Stimulated activated CD8-positive, alpha-beta memory T cell treated with anti-CD3 and anti-CD28 coated beads, Interleukin-4, amount 100 ng/mL, for 1 hour (primary cell): ENCODE measurements around the gene S1PR5.

Experiments used
- DNase-seq, 2 donors: peaks; one replicate each; pipeline ENCODE4 v3.0.0-alpha.2; 2020; ENCODE audit warnings: low read depth in 2 of 2, low spot score in 1 of 2

The S1PR5 gene

DNA sequence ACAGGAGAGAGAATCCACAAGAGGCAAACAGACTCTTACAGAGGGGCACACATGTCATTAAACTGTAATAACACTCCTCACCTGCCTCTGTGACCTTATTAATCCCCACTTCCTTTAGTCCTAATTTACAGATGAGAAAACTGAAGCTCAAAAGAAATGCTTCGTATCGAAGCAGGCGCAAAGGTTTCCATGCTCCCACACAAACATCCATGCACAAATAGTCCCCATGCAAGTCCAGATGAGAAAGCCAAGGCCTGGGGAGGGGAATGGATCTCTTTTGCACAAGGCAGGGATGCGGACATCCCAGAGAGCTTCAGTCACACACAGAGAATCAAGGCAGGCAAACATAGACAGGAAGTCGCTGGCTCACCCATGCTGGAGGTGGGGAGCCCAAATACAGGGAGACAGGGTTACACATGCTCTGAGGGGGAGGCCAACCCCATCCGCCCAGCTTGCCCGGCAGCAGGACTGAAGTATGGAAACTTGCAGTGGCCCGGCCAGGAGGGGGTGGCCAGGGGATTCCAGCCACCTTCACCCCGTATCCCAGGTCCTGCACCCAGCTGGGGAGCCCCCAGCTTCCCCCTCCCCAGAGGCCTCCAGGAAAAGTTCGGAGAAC is 468 bp downstream of the S1PR5 start:
- DNase-seq = no peak

DNA sequence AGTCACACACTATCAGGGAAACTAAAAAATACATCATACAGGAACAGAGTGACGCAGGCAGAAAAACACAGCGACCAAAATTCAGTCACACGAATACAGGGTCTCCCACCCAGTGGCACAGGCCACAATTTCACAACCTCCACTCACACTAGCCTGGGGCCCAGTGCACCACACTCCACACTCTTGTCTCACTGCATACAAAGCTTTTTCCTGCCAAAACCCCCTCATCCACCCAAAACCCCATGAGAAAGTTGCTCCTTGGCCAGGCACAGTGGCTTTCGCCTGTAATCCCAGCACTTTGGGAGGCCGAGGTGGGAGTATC is 1.2 kb downstream of the S1PR5 start:
- no peak for DNase-seq

DNA sequence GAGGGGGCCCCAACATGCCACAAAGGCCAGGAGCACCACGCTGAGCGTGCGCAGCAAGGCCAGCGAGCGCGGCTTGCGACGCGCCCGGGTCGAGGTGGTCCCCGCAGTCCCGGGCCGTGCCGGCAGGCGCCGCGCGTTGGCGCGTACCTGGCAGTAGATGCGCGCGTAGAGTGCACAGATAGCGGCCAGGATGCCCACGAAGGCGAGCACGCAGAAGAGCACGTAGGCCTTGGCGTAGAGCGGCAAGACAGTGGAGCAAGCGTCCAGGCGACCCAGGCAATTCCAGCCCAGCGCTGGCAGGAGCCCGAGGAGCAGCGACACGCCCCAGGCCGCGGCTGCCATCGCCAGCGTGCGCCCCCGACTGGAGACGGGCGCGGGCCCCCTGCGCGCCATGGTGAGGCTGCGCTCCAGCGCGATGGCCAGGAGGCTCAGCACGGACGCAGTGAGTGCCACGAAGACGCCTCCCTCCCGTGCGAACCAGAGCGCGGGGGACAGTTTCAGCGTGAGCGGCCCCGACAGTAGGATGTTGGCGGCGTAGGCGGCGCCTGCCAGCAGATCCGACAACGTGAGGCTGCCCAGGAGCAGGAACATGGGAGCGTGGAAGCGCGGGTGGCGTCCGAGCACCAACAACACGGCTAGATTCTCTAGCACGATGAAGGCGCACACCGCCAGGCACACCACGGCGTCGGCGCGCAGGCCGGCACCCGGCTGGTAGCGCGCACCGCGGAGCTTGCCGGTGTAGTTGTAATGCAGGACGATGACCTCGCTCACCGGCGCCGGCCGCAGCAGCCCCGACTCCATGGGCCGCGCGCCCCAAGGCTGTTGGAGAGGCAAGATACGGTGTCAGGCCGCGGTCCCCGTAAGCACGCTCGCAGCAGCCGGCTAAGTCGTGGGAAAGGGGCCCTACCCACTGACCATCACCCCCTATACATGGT is 2.8 kb downstream of the S1PR5 start:
- DNase-seq = no peak

DNA sequence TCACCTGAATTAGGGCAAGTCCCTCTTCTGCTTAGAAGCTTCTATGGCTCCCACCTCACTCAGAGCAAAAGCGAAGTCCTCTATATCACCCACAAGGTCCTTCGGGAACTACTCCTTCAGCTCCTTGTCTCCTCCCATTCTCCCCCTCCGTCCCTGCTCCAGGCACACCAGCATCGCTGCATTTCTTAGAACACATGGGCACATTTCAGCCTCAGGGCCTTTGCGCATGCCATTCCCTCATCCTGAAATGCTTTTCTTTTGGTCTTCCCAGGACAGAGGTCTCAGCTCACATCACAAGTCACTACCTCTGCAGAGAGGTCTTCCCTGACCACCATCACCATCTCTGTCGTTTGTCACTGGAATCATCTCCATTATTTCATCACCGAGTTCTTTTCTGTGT is 4.0 kb downstream of the S1PR5 start:
- no peak for DNase-seq

DNA sequence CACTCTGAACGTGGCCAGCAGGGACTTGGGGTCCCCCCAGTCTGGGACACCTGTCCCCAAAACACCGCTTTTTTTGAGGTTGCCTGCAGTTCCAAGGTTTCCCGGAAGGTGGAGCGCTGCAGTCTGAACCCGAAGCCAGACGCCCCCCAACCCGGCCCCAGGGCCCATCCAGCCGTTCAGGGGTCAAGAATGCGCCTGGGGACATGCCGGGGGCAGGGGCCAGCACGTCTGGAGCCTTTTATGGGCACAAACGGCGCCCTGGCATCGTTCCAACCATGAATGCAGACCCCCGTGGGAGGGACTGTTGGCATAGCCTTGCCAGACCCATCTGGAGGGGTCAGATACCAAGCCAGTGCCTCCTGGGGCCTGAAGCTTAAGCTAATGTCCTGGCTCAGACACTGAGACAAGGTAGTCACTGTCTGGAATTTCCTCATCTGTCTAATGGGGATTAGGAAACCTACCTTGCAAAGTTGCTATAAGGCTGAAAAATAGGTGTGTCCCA is 6.9 kb downstream of the S1PR5 start:
- no peak for DNase-seq

DNA sequence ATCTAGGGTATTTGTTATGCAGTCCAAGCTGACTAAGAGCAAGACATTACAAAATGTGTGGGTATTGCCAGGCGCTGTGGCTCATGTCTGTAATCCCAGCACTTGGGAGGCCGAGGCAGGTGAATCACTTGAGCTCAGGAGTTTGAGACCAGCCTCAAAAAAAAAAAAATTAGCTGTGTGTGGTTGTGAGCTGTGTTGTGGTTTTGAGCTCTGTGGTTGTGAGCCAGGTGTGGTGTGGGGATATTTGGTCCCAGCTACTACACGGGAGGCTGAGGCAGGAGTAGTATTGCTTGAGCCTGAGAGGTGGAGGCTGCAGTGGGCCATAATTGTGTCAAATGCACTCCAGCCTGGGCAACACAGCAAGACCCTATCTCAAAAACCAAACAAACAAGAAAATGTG is 8.5 kb downstream of the S1PR5 start:
- no peak for DNase-seq

DNA sequence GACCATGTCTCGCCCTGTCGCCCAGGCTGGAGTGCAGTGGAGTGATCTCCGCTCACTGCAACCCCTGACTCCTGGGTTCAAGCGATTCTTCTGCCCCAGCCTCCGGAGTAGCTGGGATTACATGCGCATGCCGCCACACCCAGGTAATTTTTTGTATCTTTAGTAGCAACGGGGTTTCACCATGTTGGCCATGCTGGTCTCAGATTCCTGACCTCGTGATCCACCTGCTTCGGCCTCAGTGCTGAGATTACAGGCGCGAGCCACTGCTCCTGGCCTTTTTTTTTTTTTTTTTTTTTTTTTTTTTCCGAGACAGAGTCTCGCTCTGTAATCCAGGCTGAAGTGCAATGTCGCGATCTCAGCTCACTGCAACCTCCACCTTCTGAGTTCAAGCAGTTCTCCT is 9.2 kb downstream of the S1PR5 start:
- DNase-seq = no peak

DNA sequence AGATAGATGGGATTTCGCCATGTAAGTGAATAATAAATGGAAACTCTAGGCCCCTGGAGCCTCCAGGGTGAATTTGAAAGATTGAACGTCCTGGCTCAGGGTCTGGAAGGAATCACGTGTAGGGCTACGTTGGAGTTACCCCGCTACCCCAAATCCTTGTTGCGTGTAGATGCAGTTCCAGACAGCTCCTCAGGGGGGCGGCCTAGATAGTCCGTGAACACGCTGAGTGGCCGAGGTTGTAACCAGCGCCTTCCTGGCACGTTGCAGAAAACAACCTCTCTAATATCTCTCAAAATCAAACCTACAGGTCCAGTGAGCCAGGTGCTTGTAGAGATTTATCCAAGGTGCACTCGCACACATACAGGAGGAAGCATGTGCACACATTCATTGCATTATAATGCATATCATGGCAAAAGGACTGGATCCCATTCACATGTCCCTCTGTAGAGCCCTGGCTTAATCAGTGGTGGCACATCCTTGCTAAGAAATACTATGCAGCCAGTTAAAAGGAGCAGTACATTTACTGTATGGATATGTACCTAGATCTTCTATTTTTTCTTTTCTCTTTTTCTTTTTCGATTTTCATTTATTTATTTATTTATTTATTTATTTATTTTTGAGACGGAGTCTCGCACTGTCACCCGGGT is 11.5 kb downstream of the S1PR5 start:
- peak; percentile 61 to 64 for DNase-seq

DNA sequence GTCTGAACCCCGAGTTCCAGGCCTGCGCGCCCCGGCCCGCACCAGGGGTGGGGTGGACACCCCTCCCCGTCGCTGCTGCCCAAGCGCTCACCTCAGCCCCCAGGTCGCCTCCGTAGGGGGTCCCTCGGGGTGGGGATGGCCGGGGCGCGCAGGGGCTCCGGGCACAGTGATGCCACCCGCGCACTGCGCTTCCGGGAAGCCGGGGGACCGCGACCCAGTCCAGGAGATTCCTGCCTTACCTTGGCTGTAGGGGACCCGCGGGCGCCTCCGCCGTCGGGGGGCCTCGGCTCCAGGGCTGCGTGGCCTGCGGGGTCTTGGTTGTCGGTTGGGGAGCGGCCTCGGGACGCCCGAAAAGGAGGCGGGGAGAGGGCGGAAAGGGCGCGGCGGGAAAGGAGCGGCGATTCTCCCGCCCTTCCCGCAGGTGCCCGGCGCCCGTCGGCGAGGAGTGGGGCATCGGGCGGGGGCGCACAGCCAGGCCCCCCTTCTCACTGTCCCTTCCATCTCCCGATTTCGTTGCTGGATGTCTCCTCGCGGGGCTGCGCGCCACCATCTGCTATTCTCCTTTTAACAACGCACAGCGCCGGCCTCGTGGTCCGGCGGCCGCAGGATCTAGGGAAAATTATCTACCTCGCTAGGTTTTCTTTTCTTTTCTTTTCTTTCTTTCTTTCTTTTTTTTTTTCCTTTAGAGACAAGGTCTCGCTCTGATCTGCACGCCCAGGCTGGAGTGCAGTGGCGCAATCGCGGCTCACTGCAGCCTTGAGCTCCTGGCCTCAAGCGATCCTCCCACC is 14.1 kb downstream of the S1PR5 start, which contains the start of gene KEAP1:
KEAP1 (minus strand) TSS at position 355 of the 788 bp plus-strand sequence. CDS start 3,323 bp downstream, outside the sequence.
- no peak for DNase-seq

DNA sequence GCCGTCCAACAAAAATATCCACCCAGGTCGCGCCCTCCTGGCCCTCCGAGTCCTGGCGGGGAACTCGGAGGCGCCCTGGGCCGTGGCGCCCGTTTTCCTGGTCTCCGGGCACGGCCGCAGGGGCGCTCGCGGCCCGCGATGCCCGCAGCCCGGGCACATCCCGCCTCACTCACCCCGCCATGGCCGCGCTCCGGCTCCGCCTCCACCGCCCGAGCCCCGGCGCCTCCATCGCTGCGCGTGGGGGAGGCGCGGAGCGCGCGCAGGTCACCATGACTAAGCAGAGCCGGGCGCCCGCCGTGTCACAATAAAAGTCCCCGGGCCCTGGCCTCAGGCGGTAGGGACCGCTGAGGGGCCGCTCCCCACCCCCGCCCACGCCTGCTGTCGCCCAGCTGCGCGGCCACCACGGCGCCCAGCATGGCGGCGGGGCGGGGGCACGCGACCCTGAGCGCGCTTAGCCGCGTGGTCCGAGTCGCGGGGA is 14.7 kb downstream of the S1PR5 start:
- peak; percentile 63 to 77 for DNase-seq

DNA sequence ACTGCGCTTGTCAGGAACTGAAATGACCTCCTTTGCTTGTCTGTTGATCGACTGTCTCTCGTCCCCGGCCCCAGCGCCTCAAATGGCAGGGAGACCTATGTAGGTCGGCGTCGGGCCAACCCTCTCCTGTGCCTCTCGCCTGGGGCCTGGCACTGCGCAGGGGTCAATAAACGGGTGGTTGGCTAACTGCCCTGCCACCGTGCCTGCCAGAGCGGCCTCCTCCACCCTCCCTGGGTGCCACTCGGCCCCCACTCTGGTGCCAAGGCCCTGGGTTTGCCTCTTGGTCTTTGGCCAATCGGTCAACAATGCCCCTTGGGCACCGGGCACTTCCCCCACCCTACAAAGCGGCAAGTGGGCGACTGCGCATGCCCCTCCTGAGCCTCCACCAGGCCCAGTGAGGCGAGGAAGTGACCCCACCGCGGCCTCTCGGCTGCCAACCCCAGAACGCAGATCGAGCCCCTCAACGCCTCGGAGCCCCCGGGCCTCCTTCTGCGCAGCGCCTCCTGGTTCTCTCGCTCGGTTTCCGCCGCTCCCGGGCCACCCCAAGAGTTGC is 15.2 kb downstream of the S1PR5 start:
- DNase-seq = no peak

DNA sequence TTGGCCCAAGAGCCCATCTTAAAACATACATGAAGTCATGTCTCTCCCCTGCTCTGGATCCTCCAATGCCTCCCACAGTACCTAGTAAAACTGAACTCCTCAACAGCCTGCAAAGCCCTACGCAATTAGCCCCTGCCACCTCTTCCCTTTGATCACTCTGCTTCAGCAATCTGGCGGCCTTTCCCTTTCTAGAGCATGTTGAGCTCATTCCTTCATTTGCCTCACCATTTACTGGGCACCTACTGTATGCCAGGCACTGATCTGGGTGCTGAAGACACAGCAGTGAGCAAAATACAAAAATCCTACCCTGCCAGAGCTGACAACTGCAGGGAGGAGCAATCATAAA is 17.0 kb downstream of the S1PR5 start:
- DNase-seq = no peak

DNA sequence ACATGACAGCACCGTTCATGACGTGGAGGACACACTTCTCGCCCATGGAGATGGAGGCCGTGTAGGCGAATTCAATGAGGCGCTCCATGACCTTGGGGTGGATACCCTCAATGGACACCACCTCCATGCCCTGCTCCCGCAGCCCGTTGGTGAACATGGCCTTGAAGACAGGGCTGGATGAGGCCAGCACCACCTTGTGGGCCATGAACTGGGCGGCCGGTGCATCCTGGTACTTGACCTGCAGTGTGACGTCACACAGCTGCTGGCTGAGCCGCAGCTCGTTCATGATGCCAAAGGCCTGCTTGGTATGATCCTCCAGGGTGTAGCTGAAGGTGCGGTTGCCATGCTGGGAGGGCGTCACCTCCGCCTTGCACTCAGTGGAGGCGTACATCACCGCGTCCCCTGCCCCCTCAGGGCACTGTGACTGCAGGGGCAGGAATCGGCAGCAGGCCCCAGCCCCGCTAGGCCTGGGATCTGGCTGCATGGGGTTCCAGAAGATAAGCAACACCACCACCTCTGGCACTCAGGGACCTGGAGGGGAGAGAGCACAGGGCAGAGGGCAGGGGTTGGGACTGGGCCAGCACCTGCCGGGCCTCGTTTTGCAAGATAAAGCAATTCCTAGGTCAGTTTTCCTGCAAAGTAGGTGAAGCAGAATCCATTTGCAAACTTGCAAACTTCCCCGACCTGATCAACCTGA is 17.5 kb downstream of the S1PR5 start:
- DNase-seq = no peak

DNA sequence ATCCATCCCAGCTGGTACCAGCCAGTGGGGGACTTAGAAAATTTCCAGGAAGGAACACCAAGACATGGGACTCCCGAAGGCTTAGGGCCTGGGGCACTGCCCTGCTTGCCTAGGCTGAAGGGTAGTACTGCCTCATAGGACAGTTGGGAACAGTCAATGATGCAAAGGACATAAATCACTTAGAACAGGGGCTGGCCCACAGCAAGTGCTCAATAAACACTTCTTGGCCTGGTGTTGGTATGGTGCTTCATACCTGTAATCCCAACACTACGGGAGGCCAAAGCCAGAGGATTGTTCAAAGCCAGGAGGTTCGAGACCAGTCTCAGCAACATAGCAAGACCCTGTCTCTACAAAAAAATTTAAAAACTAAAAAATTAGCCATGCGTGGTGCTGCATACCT is 19.9 kb downstream of the S1PR5 start:
- no peak for DNase-seq

DNA sequence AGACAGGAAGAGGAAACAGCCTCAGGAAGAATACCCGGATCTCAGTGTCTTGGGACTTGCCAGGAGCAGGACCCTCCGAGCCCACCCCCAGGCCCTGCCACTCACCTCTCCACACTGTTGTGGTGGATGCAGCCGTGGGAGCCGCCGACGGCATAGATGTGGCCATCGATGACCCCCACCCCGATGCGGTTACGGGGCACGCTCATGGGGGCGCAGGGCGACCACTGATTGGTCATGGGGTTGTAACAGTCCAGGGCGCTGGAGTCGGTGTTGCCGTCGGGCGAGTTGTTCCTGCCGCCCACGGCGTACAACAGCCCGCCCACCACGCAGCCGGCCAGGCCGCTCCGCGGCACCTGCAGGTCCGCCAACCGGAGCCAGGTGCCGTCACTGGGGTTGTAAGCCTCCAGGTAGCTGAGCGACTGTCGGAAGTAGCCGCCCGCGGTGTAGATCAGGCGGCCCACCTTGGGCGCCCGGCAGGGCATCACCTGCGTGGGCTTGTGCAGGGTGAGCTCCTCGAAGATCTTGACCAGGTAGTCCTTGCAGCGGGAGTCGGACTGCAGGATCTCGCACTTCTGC is 25.7 kb downstream of the S1PR5 start:
- no peak for DNase-seq

DNA sequence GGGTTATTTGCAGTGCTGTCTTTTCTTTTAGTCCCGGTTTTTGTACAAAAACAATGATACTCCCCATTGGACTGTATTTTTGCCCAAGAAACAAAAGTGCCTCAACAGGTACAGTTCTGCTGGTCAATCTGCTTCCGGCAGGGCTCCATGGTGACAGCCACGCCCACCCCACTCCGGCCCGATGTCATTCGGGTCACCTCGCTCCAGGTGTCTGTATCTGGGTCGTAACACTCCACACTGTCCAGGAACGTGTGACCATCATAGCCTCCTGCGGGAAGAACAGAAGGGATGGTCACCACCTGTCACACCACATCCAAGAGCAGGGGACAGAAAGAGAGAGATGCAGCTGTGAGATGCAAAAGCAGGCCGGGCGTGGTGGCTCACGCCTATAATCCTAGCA is 30.7 kb downstream of the S1PR5 start:
- DNase-seq = no peak

DNA sequence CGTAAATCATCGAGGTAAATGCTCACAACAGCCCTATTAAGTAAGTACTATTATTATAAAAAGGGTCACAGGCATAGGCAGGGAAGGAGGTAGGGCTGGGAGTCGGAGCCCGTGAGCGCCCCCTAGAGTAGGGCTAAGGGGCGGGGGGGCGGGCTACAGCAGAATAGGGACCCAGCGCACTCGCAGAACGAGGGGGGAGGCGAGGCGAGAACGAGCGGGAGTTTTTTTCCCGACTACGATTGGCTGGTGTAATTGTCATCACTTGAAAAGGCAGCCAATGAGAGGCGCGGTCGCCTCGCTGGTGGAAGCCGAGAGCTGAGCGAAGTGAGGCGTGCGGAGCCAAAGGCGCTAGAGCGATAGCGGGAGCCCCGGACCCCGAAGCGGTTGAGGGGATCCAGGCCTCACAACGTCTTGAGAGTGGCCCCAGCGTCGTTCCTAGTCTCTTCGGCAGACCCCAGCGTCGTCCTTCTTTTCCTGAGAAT is 38.3 kb downstream of the S1PR5 start:
- DNase-seq = peak; percentile 71 to 73

DNA sequence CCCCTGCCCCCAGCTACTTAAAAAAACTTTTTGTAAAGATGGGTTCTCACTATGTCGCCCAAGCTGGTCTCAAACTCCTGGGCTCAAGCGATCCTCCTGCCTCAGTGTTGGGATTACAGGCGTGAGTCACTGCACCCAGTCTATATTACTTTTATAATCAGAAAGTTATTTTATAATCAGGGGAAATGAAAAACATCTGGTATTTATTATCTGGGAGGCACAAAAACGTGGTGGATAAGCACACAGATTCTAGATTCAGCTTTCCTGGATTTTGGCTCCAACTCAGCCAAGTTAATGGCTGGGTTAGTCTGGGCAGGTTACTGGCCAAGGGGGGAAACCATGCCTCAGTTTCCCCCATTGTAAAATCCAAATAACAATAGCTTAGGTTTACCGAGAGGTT is 38.8 kb downstream of the S1PR5 start:
- DNase-seq = no peak

DNA sequence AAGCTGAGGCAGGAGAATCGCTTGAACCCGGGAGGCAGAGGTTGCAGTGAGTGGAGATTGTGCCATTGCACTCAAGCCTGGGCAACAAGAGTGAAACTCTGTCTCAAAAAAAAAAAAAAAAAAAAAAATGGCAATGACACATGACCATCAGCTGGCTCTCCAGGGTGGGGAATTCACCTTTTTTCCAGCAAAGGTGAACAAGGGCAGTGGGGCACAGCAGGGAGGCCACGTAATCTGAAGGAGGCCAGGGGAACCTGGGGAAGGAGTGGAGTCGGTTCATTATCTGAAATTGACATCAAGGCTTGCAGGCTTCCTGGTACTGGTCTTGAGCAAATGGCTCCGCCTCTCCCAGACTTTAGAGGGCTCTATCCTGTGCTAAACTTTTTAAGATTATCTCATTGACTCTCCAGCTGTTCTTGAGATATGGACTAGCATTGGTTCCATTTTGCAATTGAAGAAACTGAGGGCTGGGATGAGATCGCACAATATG is 42.2 kb downstream of the S1PR5 start:
- no peak for DNase-seq

DNA sequence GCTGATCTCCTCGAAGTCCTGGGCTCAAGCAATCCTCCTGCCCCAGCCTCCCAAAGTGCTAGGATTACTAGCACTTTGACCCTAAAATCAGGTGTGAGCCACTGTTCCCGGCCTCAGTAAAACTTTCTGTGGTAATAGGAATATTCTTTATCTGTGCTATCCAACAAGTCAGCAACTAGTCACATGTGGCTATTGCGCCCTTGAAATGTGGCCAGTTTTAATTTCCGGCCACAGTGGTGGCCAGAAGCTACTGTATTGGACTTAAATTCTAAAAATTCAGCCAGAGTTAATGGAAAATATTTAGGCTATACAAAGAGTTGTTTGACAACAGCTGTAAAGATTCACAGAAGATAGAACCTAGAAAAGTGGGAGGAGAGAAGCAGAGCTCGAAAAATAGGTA is 44.1 kb downstream of the S1PR5 start:
- DNase-seq = no peak
